GM19025 (cell line): Measurements from ENCODE around the gene PUS10.
"Not testable (repeated sequence)": the region's sequence is repeated elsewhere in the genome, so short reads cannot be mapped to it uniquely, and the experiment has no call there.

ENCODE experiments used
- ATAC-seq: cut with Tn5 transposase; IDR thresholded peaks from one replicate; pipeline ENCODE4 v1.9.1; 2021; ENCODE audit warnings: mild to moderate bottlenecking, low read depth, moderate library complexity; ENCODE audit not compliant: unreplicated experiment

The PUS10 gene

DNA sequence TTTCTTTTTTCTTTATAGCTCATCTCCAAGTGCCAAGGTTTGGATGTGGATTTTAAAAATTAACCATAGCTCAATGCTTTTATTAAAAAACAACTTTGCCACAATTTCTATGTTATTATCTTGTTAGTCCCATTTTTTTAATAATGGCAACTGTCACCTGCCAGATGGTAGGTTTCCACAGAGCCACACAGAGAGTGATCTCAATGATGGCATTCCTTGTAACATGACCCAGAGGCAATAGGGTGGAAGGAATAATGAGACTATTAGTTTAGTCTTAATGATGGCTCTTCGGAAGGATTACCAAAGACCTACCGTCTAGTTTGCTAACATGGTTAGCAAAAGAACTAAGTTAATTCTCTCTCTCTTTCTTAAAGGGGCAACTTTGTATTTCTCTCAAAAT, 72.7 kb downstream of the PUS10 start:
- no peak for ATAC-seq

DNA sequence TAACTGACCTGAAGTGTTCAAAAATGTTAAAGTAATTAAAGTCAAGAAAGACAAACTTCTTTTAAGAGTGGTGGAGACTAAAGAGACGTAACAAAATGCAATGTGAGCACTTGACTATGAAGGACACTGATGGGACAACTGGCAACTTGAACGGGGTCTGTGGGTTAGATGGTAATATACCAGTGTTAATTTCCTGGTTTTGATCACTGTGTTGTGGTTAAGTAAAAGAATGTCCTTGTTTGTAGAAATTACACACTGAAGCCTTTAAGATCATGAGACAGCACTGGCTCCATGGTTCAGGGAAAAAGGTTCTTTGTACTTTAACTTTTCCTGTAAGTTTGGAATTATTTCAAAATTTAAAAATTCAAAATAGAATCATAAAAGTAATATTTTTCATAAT, 78.4 kb downstream of the PUS10 start:
- no peak for ATAC-seq

DNA sequence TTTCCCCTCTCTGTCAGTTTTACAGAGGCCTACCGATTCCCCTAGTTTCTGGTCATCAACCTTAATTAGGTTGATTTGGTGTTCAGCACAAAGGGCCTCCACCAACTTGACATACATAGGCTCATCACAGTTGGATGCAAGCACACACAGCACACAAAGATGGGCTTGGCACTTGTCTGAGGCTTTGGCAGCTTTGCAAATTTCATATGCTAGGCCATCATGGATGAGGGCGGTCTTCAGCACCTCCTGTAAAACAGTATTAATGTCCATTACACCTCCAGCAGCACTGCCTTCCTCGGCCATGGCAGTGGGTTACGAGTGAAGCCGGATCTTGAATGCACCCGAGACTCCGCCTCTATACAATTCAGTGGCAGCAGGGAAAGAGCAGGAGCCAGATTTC, 79.8 kb downstream of the PUS10 start:
- ATAC-seq, result no peak

DNA sequence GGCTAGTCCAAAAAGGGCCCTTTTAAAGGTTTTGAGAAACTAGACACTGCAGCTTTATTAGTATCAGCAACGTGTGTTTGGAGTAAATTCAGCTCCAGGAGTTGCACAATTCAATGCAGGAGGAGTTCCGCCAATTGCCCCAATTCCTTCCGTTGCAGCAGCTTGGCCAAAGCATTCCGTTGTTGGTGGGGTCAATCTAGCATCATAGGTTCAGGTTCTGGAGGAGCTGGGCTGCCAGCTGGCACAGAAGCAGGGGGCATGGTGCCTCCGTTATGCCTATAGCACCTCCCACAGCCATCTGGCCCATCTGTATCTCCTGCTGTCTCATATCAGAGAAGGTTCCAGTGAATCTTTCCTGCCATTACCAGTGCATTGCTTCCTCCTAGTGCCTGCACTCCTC, 81.3 kb downstream of the PUS10 start:
- no peak for ATAC-seq

DNA sequence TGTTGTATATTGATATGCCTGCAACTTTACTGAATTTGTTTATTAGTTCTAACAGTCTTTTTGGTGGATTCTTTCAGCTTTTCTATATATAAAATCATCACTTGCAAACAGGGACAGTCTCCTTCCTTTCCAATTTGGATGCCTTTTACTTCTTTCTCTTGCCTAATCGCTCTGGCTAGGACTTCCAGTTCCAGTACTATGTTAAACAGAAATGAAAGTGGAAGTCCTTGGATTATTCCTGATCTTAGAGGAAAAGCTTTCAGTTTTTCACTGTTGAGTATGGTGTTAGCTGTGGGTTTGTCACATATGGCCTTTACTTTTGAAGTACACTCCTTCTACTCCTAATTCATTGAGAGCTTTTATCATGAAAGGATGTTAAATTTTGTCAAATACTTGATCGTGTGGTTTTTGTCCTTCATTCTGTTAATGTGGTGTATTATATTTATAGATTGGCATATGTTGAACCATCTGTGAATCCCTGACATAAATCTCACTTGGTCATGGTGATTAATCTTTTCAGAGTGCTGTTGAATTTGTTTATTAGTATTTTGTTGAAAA, 83.8 kb downstream of the PUS10 start:
- no peak for ATAC-seq

DNA sequence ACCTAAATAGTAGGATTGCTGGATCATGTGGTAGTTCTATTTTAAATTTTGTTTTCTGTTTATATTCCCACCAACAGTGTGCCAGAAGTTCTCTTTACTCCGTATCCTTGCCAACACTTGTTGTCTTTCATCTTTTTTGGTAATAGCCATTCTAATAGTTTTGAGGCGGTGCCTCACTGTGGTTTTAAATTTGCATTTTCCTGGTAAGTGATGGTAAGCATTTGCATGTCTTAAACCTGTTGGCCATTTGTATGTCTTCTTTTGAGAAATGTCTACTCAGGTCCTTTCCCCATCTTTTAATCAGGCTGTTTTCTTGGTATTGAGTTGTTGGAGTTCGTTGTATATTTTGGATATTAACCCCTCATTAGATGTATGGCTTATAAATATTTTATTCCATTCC, 85.1 kb downstream of the PUS10 start:
- no peak for ATAC-seq

DNA sequence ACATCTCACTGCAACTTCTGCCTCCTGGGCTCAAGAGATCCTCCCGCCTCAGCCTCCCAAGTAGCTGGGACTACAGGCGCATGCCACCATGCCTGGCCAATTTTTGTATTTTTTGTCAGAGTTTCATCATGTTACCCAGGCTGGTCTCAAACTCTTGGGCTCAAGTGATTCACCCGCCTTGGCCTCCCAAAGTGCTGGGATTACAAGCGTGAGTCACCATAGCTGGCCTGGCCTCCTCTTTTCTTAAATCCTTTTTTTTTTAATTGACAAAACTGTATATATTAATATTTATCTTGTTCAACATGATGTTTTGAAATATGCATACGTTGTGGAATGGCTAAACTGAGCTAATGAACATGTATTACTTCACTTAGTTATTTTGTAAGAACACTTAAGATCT, 86.0 kb downstream of the PUS10 start:
- ATAC-seq, result not testable (repeated sequence)

DNA sequence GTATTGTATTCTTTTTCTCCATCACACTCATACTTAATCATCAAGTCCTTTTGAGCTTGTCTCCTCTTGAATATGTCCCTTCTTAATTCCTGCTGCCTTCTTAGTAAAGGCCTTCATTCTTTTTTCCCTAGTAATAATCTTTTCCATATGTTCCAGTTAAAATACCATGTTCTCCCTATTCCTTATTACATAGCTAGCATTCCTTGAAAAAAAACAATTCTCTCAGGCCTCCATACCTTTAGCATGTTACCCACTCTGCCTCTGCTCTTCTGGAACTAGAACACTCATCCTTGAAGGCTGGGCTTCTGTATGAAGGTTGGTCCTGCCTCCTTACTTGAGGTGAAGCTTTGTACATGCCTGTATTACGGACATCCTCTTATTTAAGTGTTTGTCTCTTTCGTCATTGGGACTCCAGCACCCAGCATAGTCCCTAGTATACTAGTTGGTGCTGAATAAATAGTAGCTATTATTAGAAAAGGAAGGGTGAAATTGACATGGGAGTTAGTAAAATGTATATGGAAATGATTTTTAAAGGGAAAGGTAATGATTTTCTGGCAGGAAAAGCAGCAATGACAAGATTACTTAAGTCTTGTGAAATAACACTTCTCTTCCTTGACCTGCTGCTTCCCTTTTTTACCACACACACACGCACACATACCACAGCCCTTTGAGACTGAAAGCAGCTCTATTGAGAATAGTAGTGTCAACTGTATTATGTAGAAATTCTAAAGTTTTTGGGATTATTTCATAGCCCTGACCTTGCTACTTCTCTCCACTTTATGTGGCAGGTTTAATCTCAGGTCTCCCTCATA, 91.1 kb downstream of the PUS10 start:
- no peak for ATAC-seq

DNA sequence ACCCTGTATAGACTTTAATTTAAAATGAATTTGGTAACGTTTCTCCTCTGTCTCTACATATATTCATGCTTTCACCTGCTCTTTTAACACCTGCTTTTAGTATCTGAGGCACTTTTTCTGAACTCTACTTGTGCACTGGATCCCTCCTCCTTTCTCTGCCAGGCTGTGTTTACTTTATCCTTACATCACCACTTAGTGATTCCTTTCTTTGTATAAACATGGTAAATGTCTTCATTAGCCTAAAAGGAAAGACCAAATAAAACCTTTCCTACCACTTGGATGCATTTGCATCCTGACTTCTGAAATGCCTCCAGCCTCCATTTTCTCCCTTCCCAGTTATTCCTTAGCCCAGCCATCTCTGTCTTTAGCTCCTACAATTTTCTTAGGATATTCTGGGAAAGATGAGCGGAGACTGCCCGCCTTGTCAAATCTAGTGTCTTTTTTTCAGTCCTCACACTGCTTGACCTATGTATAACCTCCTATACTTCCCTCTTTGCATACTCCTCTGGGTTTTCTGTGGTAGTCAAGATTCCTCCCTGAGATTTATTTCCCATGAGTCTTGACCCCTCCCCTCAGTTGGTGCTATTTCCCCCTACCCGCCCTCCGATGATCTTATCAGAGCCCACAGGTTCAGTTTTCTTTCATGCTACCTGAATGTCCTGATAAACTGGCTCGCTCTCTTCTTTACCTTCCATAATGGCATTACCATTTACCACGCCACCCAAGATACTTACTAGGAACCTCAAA, 91.9 kb downstream of the PUS10 start:
- no peak for ATAC-seq

DNA sequence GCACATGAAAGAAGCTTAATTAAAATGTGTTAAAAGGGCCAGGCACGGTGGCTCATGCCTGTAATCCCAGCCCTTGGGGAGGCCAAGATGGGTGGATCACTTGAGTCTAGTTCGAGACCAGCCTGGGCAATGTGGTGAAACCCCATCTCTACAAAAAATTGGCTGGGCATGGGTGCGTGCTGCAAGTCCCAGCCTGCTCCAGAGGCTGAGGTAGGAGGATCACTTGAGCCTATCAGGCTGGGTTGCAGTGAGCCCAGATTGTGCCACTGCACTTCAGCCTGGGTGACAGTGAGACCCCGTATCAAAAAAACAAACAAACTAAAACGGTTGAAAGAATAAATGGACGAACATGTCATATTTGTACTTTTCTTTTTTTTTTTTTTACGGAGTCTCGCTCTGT, 110.7 kb downstream of the PUS10 start:
- no peak for ATAC-seq

DNA sequence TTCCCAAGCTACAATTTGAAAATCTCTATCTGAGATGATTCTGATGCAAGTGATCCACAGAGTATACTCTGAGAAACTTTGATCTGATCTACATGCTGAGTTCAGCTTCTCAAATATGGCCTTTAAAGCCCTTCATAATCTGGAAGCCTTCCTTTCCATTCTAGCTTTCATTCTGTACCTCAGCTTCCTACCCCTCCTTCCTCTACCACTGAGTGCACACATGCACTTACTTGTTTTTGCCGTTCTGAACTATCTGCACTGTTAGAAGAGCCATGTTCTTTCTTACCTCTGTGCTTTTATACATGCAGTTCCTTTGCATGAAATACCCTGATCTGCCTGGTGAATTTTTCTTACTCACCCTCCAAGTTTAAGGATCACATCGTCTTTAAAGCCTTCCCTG, 111.7 kb downstream of the PUS10 start:
- no peak for ATAC-seq

DNA sequence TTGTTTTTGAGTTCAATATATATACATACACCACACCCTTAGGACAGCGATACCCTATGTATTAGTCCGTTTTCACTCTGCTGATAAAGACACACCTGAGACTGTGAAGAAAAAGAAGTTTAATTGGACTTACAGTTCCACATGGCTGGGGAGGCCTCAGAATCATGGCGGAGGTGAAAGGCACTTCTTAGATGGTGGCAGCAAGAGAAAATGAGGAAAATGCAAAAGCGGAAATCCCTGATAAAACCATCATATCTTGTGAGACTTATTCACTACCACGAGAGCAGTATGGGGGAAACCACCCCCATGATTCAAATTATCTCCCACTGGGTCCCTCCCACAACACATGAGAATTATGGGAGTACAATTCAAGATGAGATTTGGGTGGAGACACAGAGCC, 112.2 kb downstream of the PUS10 start:
- not testable (repeated sequence) for ATAC-seq

DNA sequence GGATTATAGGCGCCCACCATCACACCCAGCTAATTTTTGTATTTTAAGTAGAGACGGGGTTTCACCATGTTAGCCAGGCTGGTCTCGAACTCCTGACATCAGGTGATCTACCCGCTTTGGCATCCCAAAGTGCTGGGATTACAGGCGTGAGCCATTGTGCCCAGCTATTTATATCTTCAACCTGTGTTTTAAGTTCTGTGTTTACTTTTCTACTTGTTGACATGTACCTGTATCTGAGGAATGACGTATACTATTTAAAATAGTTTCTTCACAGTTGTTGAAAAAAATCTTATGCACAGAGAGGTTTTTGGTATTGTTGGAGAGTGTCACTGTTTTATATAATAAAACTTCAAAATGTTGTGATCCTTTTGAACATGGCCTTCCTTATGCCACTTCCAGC, 116.8 kb downstream of the PUS10 start:
- not testable (repeated sequence) for ATAC-seq

DNA sequence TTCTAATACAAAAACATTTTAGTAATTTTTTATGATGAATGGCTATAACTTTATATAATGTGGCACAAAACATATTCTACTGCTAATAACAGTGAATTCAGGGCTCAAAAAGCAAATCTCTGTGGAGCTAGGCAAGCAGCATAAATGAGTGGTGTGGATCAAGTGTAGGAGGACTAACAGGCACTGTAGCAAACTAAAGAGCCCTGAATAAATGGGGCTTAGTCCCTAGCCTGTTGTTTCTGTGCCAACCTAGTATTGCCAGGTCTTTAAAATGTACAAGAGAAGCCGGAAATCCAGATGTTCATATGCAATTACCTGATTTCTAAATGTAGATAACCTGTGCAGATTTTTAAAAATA, 118.2 kb downstream of the PUS10 start:
- peak; percentile 31 for ATAC-seq

DNA sequence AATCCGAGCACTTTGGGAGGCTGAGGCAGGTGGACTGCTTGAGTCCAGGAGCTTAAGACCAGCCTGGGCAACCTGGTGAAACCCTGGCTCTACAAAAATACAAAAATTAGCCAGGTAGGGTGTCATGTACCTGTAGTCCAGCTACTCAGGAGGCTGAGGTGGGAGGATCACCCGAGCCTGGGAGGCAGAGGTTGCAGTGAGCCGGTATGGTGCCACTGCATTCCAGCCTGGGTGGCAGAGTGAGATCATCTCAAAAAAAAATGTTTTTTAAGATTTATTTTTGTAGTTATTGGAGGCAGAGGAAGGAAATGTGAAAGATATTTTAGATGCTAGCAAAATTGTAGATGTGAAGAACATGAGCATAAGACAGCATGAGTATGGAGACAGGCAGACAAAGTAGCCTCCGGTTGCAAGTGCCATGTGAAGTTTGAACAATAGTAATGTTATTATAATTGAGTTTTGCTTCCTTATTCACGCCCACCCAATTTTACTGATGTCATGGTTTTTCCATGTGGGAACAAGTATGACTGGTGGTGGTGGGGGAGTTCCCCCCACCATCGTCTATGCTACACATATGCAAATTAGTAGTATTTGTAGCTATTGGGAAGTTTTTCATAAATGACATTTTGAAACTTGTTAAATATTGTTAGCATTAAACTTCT, 118.7 kb downstream of the PUS10 start:
- ATAC-seq, result peak; percentile 67

DNA sequence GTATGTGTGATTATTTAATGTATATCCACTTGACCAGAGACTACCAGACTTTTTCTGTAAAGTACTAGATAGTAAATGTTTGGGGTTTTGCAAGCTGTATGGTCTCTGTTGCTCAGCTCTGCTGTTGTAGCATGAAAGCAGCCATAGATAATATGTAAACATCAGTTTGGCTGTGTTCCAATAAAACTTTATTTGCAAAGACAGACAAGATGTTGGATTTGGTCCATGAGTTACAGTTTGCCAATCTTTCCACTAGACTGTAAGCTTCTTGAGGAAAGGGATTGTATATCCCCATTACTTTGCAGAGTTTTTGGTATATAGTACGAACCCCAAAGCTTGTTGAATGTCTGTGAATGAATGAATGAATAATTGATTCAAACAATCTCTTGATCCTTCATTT, 119.5 kb downstream of the PUS10 start:
- no peak for ATAC-seq
